A673 (cell line): ENCODE measurements around the gene WDR53.

Experiments used
- CTCF ChIP-seq: fragments of 300-800, 200-600 bp; sonication (generic); conservative IDR thresholded peaks from 2 replicates; pipeline ENCODE4 v1.5.1; 2017; ENCODE audit warnings: low read depth, mild to moderate bottlenecking, antibody characterized with exemption, low read length, moderate library complexity, mixed read lengths
- EZH2 ChIP-seq: fragments of 200-600 bp; sonication (generic); IDR thresholded peaks from 2 replicates; pipeline ENCODE4 v1.6.1; 2017; ENCODE audit warnings: borderline replicate concordance, low read depth, mild to moderate bottlenecking, mixed read lengths, antibody characterized with exemption, low read length; ENCODE audit not compliant: poor library complexity, severe bottlenecking

GRCh38 chr3:196559826-196560225 lies 8.5 kb downstream of the WDR53 start:
- no peak for TF ChIP-seq EZH2
- TF ChIP-seq CTCF: no peak
